Endothelial cell (in vitro differentiated cells): Measurements from ENCODE around the gene FRMD1. TPM values are rescaled to one million over a fixed set of nuclear protein-coding genes. Genes with fewer than 3 reads are reported as not detected.

Experiments
- DNase-seq: peaks from one replicate; pipeline ENCODE4 v3.0.0; 2021; ENCODE audit warnings: low spot score
- H3K27ac Mint-ChIP-seq: one replicate; pipeline ENCODE4 v1.8.0; 2021; ENCODE audit warnings: mixed read lengths, inconsistent platforms; ENCODE audit not compliant: unreplicated experiment
- H3K27me3 Mint-ChIP-seq: one replicate; pipeline ENCODE4 v1.8.0; 2021; ENCODE audit warnings: mild to moderate bottlenecking, moderate library complexity, mixed read lengths, inconsistent platforms; ENCODE audit not compliant: unreplicated experiment
- H3K36me3 Mint-ChIP-seq: one replicate; pipeline ENCODE4 v1.8.0; 2021; ENCODE audit warnings: mild to moderate bottlenecking, low read depth, mixed read lengths, inconsistent platforms; ENCODE audit not compliant: unreplicated experiment
- H3K4me1 Mint-ChIP-seq: one replicate; pipeline ENCODE4 v1.8.0; 2021; ENCODE audit warnings: mild to moderate bottlenecking, mixed read lengths, inconsistent platforms; ENCODE audit not compliant: unreplicated experiment
- H3K4me3 Mint-ChIP-seq: one replicate; pipeline ENCODE4 v1.8.0; 2021; ENCODE audit warnings: mild to moderate bottlenecking, mixed read lengths, inconsistent platforms; ENCODE audit not compliant: unreplicated experiment
- H3K9me3 Mint-ChIP-seq: one replicate; pipeline ENCODE4 v1.8.0; 2021; ENCODE audit warnings: mixed read lengths, inconsistent platforms; ENCODE audit not compliant: unreplicated experiment
- total RNA-seq: library from RNA; stranded (reverse); fragmentation: NEBNext Ultra II Directional; extraction: Animal tissue kit (Norgen Biotek cat#: 25700); gene quantifications from one replicate; pipeline ENCODE4 v1.2.1, GENCODE V29; 2021; ENCODE audit not compliant: unreplicated experiment
- TF ChIP-seq, protein P1 (sequence below): fragments of 200-600 bp; sonication (generic); IDR thresholded peaks from one replicate; pipeline ENCODE4 v1.5.0; 2021; ENCODE audit warnings: antibody characterized with exemption; ENCODE audit not compliant: unreplicated experiment

Gene FRMD1
- total RNA-seq, 1 donor from 2014 or later, result 0.05 TPM

GRCh38 chr6:168050225-168050880, 28.7 kb downstream of the FRMD1 start:
- no peak overlapping the region for H3K4me3 Mint-ChIP-seq

DNA sequence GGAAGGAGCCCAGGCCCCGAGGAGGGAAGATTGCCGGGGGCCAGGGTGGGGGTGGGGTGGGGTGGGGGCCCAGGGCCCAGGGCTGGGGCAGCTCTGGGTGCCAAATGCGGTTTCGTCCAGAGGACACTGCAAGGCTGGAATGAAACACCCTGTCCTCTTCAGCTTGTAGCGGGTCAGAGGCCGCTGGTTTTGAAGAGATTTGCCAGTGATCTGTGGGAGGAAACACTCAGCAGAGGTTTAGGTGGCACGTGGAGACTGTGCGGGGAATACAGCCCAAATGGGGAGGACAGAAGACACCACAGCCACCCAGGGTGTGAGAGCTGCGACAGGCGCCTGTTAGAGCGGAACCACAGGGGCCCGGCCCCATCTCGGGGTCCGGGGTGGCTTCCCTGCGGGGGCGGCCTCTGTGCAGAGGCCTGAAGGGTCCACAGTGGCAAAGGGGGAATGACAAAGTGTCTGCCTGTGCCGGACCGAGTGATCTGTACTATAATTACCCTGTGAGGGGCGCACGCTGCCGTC, 29.2 kb downstream of the FRMD1 start:
- peaks cover 4% of the 10 kb centered on the region for H3K27me3 Mint-ChIP-seq
- no peak for DNase-seq
- H3K4me1 Mint-ChIP-seq, result peaks cover 9% of the 10 kb centered on the region
- H3K9me3 Mint-ChIP-seq, result no peaks in the 10 kb centered on the region
- H3K27ac Mint-ChIP-seq, result no peak overlapping the region
- TF ChIP-seq, protein P1, sequence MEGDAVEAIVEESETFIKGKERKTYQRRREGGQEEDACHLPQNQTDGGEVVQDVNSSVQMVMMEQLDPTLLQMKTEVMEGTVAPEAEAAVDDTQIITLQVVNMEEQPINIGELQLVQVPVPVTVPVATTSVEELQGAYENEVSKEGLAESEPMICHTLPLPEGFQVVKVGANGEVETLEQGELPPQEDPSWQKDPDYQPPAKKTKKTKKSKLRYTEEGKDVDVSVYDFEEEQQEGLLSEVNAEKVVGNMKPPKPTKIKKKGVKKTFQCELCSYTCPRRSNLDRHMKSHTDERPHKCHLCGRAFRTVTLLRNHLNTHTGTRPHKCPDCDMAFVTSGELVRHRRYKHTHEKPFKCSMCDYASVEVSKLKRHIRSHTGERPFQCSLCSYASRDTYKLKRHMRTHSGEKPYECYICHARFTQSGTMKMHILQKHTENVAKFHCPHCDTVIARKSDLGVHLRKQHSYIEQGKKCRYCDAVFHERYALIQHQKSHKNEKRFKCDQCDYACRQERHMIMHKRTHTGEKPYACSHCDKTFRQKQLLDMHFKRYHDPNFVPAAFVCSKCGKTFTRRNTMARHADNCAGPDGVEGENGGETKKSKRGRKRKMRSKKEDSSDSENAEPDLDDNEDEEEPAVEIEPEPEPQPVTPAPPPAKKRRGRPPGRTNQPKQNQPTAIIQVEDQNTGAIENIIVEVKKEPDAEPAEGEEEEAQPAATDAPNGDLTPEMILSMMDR, result no peak
- H3K36me3 Mint-ChIP-seq, result no peaks in the 10 kb centered on the region
- no peak overlapping the region for H3K4me3 Mint-ChIP-seq

More at GRCh38 chr6:168050225-168050880, 28.7 kb downstream of the FRMD1 start:
- Mint-ChIP-seq H3K27me3 (peaks cover 4% of the 10 kb centered on the region), H3K9me3 (no peaks in the 10 kb centered on the region), H3K27ac (no peak overlapping the region), H3K4me1 (peaks cover 9% of the 10 kb centered on the region), H3K36me3 (no peaks in the 10 kb centered on the region)
- TF ChIP-seq, protein P1, result no peak
- no peak for DNase-seq

- Mint-ChIP-seq H3K27ac (no peak overlapping the region), H3K27me3 (peaks cover 4% of the 10 kb centered on the region), H3K9me3 (no peaks in the 10 kb centered on the region), H3K4me3 (no peak overlapping the region), H3K4me1 (peaks cover 9% of the 10 kb centered on the region), H3K36me3 (no peaks in the 10 kb centered on the region)
- no peak for DNase-seq
- TF ChIP-seq, protein P1, result no peak
Observed at GRCh38 chr6:168049277-168049676, 29.7 kb downstream of the FRMD1 start.

DNA sequence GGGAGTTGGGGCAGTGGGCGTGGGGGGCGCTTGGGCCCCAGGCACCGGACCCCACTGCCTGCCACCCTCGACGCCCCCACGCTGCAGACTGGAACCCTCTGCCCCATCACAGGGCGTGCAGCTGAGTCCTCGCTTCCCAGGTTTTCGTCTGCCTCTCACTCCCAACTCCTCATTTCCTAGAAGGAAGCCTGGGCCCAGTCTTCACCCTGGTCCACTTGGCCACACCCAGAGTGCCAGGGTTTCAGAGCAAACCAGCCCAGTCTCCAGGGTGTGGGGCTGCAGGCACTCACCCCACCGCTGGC, 30.3 kb downstream of the FRMD1 start:
- TF ChIP-seq, protein P1, result no peak
- DNase-seq, result no peak
- Mint-ChIP-seq H3K4me1 (peaks cover 9% of the 10 kb centered on the region), H3K36me3 (no peaks in the 10 kb centered on the region), H3K4me3 (no peak overlapping the region), H3K27ac (no peak overlapping the region), H3K27me3 (peaks cover 4% of the 10 kb centered on the region), H3K9me3 (no peaks in the 10 kb centered on the region)

DNA sequence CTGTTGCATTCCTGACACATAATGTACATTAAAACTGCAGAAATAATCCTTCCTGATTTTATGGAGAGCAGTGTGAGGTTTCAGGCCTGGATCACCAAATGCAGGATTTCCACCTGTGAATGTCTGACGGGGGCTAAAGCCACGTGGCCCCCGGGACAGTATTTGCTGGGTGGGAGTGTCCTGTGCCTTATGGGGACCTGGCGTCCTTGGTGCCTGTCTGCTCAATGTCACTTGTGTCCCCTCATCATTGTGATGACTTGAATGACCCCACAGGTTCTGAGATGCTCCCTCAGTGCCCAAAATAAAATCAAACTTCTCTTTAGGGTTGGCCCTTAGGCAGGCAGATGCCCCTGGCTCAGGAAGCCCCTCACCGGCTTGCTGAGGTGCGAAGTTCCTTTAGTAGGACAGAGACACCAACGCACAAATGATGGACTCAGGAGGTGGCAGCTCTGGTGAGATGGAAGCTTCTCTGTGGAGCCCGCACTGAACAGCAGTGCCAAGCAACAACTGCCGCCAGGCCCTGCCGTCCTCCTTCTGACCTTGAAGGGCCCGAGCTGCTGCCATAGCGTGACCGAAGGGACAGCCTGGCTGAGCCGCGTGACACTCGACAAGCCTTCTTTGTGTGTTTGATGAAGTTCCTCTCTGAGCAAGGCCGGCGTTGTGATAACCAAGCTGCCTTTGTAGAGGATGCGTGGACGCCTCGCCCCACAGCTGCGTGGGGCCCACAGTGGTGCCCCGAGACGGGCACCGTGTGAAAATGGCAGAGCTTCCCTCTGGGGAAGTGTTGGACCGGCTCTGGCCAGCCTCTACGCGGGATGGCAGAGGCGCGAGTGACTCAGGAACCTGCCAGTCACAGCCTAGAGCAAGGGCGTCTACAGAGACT, 30.9 kb downstream of the FRMD1 start:
- no peak for DNase-seq
- TF ChIP-seq, protein P1, result no peak
- peaks cover 9% of the 10 kb centered on the region for H3K4me1 Mint-ChIP-seq
- H3K27me3 Mint-ChIP-seq, result peaks cover 4% of the 10 kb centered on the region
- H3K27ac Mint-ChIP-seq, result no peak overlapping the region
- H3K4me3 Mint-ChIP-seq, result no peak overlapping the region
- H3K36me3 Mint-ChIP-seq, result no peaks in the 10 kb centered on the region
- H3K9me3 Mint-ChIP-seq, result no peaks in the 10 kb centered on the region
